Measurements from ENCODE around the gene DPH7.
A peak's percentile ranks its signal among the peaks of the same experiment; 100 is the strongest.

DPH7 gene

GRCh38 chr9:137582286-137582860 is 3.6 kb upstream of the DPH7 start:
- no peak for TF ChIP-seq MYC (IDR thresholded peaks at IDR 0.05; ENCODE audit: low read depth, low read length)
- TF ChIP-seq MAX (IDR thresholded peaks at IDR 0.05; ENCODE audit: low read depth, low read length), result no peak
- TF ChIP-seq CTCF (IDR thresholded peaks at IDR 0.05; ENCODE audit: low read depth, low read length), result peak; percentile 38
- no peak overlapping the region for H3K4me3 ChIP-seq (ENCODE audit: low read depth, low read length)
- DNase-seq (ENCODE audit: low read depth), result peak; percentile 59

- H3K4me3 ChIP-seq (ENCODE audit: low read depth, low read length), result no peak overlapping the region
- TF ChIP-seq CTCF (IDR thresholded peaks at IDR 0.05; ENCODE audit: low read depth, low read length) (no peak), MAX (IDR thresholded peaks at IDR 0.05; ENCODE audit: low read depth, low read length) (no peak), POLR2A (IDR thresholded peaks at IDR 0.05; ENCODE audit: extremely low read depth, insufficient read length) (no peak), MYC (IDR thresholded peaks at IDR 0.05; ENCODE audit: low read depth, low read length) (no peak)
- no peak for DNase-seq (ENCODE audit: low read depth)
These were observed 2.9 kb upstream of the DPH7 start for GRCh38 chr9:137581361-137582285.

GRCh38 chr9:137580954-137581322 is 2.2 kb upstream of the DPH7 start:
- no peak overlapping the region for H3K4me3 ChIP-seq (ENCODE audit: low read depth, low read length)
- TF ChIP-seq POLR2A (IDR thresholded peaks at IDR 0.05; ENCODE audit: extremely low read depth, insufficient read length) (no peak), CTCF (IDR thresholded peaks at IDR 0.05; ENCODE audit: low read depth, low read length) (no peak), MYC (IDR thresholded peaks at IDR 0.05; ENCODE audit: low read depth, low read length) (no peak), MAX (IDR thresholded peaks at IDR 0.05; ENCODE audit: low read depth, low read length) (no peak)
- DNase-seq (ENCODE audit: low read depth), result no peak

- TF ChIP-seq MAX (IDR thresholded peaks at IDR 0.05; ENCODE audit: low read depth, low read length), result no peak
- TF ChIP-seq MYC (IDR thresholded peaks at IDR 0.05; ENCODE audit: low read depth, low read length), result no peak
- no peak for TF ChIP-seq POLR2A (IDR thresholded peaks at IDR 0.05; ENCODE audit: extremely low read depth, insufficient read length)
- TF ChIP-seq CTCF (IDR thresholded peaks at IDR 0.05; ENCODE audit: low read depth, low read length), result no peak
- H3K4me3 ChIP-seq (ENCODE audit: low read depth, low read length), result no peak overlapping the region
- DNase-seq (ENCODE audit: low read depth), result no peak
These were observed 1.7 kb upstream of the DPH7 start for GRCh38 chr9:137580209-137580953.

- no peak for DNase-seq (ENCODE audit: low read depth)
- TF ChIP-seq CTCF (IDR thresholded peaks at IDR 0.05; ENCODE audit: low read depth, low read length) (no peak), MAX (IDR thresholded peaks at IDR 0.05; ENCODE audit: low read depth, low read length) (no peak), POLR2A (IDR thresholded peaks at IDR 0.05; ENCODE audit: extremely low read depth, insufficient read length) (no peak), MYC (IDR thresholded peaks at IDR 0.05; ENCODE audit: low read depth, low read length) (no peak)
- H3K4me3 ChIP-seq (ENCODE audit: low read depth, low read length), result no peak overlapping the region
These were observed 507 bp upstream of the DPH7 start for GRCh38 chr9:137579259-137579604.
